SU-DHL-6 (cell line): ENCODE data around the gene TMPRSS12.
"Not testable (repeated sequence)": the region's sequence is repeated elsewhere in the genome, so short reads cannot be mapped to it uniquely, and the experiment has no call there.

Source experiments
- H2AFZ ChIP-seq: fragments of 200-600 bp; sonication (generic); 2 replicates; pipeline ENCODE4 v1.6.1; 2014; ENCODE audit warnings: low read depth, mild to moderate bottlenecking, moderate library complexity, mixed read lengths, antibody characterized with exemption, low read length; ENCODE audit not compliant: severe bottlenecking
- H3F3A ChIP-seq: fragments of 200-600 bp; shearing (Covaris generic); 2 replicates; pipeline ENCODE4 v1.6.0; 2016; ENCODE audit warnings: antibody characterized with exemption, mild to moderate bottlenecking; ENCODE audit not compliant: insufficient read depth
- H3K27ac ChIP-seq: fragments of 200-600 bp; sonication (generic); 2 replicates; pipeline ENCODE4 v1.5.1; 2016; ENCODE audit warnings: low read depth, mild to moderate bottlenecking, low read length, moderate library complexity, mixed read lengths
- H3K27me3 ChIP-seq: fragments of 200-600 bp; sonication (generic), shearing (Covaris generic); 2 replicates; pipeline ENCODE4 v1.6.0; 2014; ENCODE audit warnings: mild to moderate bottlenecking, low read length
- H3K36me3 ChIP-seq: fragments of 200-600 bp; sonication (generic); 2 replicates; pipeline ENCODE4 v1.6.1; 2014; ENCODE audit warnings: mild to moderate bottlenecking, low read length, mixed read lengths
- H3K4me2 ChIP-seq: fragments of 300-600, 200-600 bp; shearing (Covaris generic), sonication (generic); 2 replicates; pipeline ENCODE4 v1.6.0; 2014; ENCODE audit warnings: low read length, low read depth, mild to moderate bottlenecking; ENCODE audit not compliant: poor library complexity, severe bottlenecking
- H3K4me3 ChIP-seq: fragments of 200-600 bp; sonication (generic); 2 replicates; pipeline ENCODE4 v1.5.1; 2014; ENCODE audit warnings: antibody characterized with exemption, low read length, mild to moderate bottlenecking, mixed read lengths; ENCODE audit not compliant: insufficient read depth, poor library complexity, severe bottlenecking
- H3K79me2 ChIP-seq: fragments of 200-600 bp; sonication (generic); 2 replicates; pipeline ENCODE4 v1.6.1; 2014; ENCODE audit warnings: mild to moderate bottlenecking, low read length, moderate library complexity; ENCODE audit not compliant: insufficient read depth
- H3K9ac ChIP-seq: fragments of 200-600 bp; sonication (generic); 2 replicates; pipeline ENCODE4 v1.7.0; 2014; ENCODE audit warnings: mild to moderate bottlenecking, low read length
- H3K9me2 ChIP-seq: fragments of 200-600 bp; sonication (generic); replicated peaks from 2 replicates; pipeline ENCODE4 v1.6.1; 2014; ENCODE audit warnings: low read length; ENCODE audit not compliant: insufficient read depth
- H3K9me3 ChIP-seq: fragments of 200-600 bp; sonication (generic); 2 replicates; pipeline ENCODE4 v1.6.1; 2014; ENCODE audit warnings: low read length, mixed read lengths; ENCODE audit not compliant: insufficient read depth
- H4K20me1 ChIP-seq: fragments of 200-600 bp; sonication (generic); 2 replicates; pipeline ENCODE4 v1.6.1; 2014; ENCODE audit warnings: low read depth, mild to moderate bottlenecking, antibody characterized with exemption, low read length, moderate library complexity, mixed read lengths
- CTCF ChIP-seq: fragments of 200-600 bp; sonication (generic); IDR thresholded peaks from one replicate; pipeline ENCODE4 v1.5.1; 2017; ENCODE audit warnings: antibody characterized with exemption, mild to moderate bottlenecking, low read length, moderate library complexity; ENCODE audit not compliant: insufficient read depth, poor library complexity, severe bottlenecking
- EZH2phosphoT487 ChIP-seq: fragments of 200-600 bp; sonication (generic), shearing (Covaris generic); conservative IDR thresholded peaks from 2 replicates; pipeline ENCODE4 v1.6.1; 2018; ENCODE audit warnings: mild to moderate bottlenecking, antibody characterized with exemption, low read length, moderate library complexity, mixed read lengths

Gene TMPRSS12

GRCh38 chr12:50822082-50822481 lies 20.6 kb upstream of the TMPRSS12 start:
- no peak overlapping the region for H3K27ac ChIP-seq
- H3K9me3 ChIP-seq = no peaks in the 10 kb centered on the region
- H3K4me2 ChIP-seq = no peak overlapping the region
- H2AFZ ChIP-seq = no peak overlapping the region
- no peaks in the 10 kb centered on the region for H3K79me2 ChIP-seq
- peaks cover 14% of the 10 kb centered on the region; the same call in 1 of the 2 replicates for H3K36me3 ChIP-seq
- H3K4me3 ChIP-seq = no peak overlapping the region
- peaks cover 12% of the 10 kb centered on the region; the same call in 1 of the 2 replicates for H3F3A ChIP-seq
- TF ChIP-seq CTCF = no peak
- TF ChIP-seq EZH2phosphoT487 = no peak
- no peak overlapping the region for H3K9ac ChIP-seq
- no peaks in the 10 kb centered on the region for H3K9me2 ChIP-seq
- no peaks in the 10 kb centered on the region for H3K27me3 ChIP-seq
- H4K20me1 ChIP-seq = no peaks in the 10 kb centered on the region

- H4K20me1 ChIP-seq, H3K79me2 ChIP-seq, H3K27ac ChIP-seq, H3K27me3 ChIP-seq, H3K4me3 ChIP-seq, H3K9me2 ChIP-seq, H2AFZ ChIP-seq, H3K9me3 ChIP-seq, H3K9ac ChIP-seq, H3K4me2 ChIP-seq: not testable (repeated sequence)
- Histone ChIP-seq H3K36me3 (peaks cover 12% of the 10 kb centered on the region; the same call in 1 of the 2 replicates), H3F3A (peaks cover 12% of the 10 kb centered on the region; the same call in 1 of the 2 replicates)
Measured at GRCh38 chr12:50823724-50824123, 19.0 kb upstream of the TMPRSS12 start.

- H3K9ac ChIP-seq = no peak overlapping the region
- H3K9me3 ChIP-seq = no peaks in the 10 kb centered on the region
- peaks cover 7% of the 10 kb centered on the region; the same call in 1 of the 2 replicates for H3K36me3 ChIP-seq
- TF ChIP-seq EZH2phosphoT487 (no peak), CTCF (no peak)
- H3K4me2 ChIP-seq = peak overlapping the region; percentile 30
- H3F3A ChIP-seq = peaks cover 9% of the 10 kb centered on the region; the same call in 1 of the 2 replicates
- H3K27ac ChIP-seq = peak overlapping the region; percentile 17; the same call in 1 of the 2 replicates
- peak overlapping the region; percentile 42 for H2AFZ ChIP-seq
- H3K4me3 ChIP-seq = no peak overlapping the region
- H3K27me3 ChIP-seq = no peaks in the 10 kb centered on the region
- H4K20me1 ChIP-seq = no peaks in the 10 kb centered on the region
- H3K9me2 ChIP-seq = no peaks in the 10 kb centered on the region
- no peaks in the 10 kb centered on the region for H3K79me2 ChIP-seq
Measured at GRCh38 chr12:50824914-50825313, 17.8 kb upstream of the TMPRSS12 start.

GRCh38 chr12:50825372-50825838 lies 17.3 kb upstream of the TMPRSS12 start:
- Histone ChIP-seq H2AFZ (peak overlapping the region; percentile 42), H3K4me2 (peak overlapping the region; percentile 30), H3K27ac (peak overlapping the region; percentile 17; the same call in 1 of the 2 replicates)

More at GRCh38 chr12:50825372-50825838, 17.3 kb upstream of the TMPRSS12 start:
- no peaks in the 10 kb centered on the region for H3K9me3 ChIP-seq
- H3K36me3 ChIP-seq = 0 out of 2 replicates have a peak, but pooled peaks cover 2% of the 10 kb centered on the region
- H3K4me3 ChIP-seq = no peak overlapping the region
- H3F3A ChIP-seq = peaks cover 4% of the 10 kb centered on the region; the same call in 1 of the 2 replicates
- TF ChIP-seq CTCF (peak; percentile 10), EZH2phosphoT487 (no peak)
- H3K27me3 ChIP-seq = no peaks in the 10 kb centered on the region
- no peaks in the 10 kb centered on the region for H4K20me1 ChIP-seq
- H3K9ac ChIP-seq = no peak overlapping the region
- no peaks in the 10 kb centered on the region for H3K9me2 ChIP-seq
- H3K79me2 ChIP-seq = no peaks in the 10 kb centered on the region
